Loucy (cell line): ENCODE measurements around the gene NTN1.

Experiments
- H2AFZ ChIP-seq: fragments of 200-600 bp; sonication (generic); 2 replicates; pipeline ENCODE4 v1.6.0; 2016; ENCODE audit warnings: antibody characterized with exemption, mild to moderate bottlenecking, low read length, moderate library complexity
- H3F3A ChIP-seq: fragments of 200-600 bp; 2 replicates; pipeline ENCODE4 v1.6.0; 2016; ENCODE audit warnings: antibody characterized with exemption, low read depth, mild to moderate bottlenecking
- H3K27me3 ChIP-seq: fragments of 200-600 bp; sonication (generic); 2 replicates; pipeline ENCODE4 v1.6.1; 2014; ENCODE audit warnings: low read length, mild to moderate bottlenecking; ENCODE audit not compliant: insufficient read depth, poor library complexity, severe bottlenecking
- H3K36me3 ChIP-seq: fragments of 200-600 bp; sonication (generic); 2 replicates; pipeline ENCODE4 v1.6.1; 2016; ENCODE audit warnings: low read length; ENCODE audit not compliant: insufficient read depth
- H3K4me1 ChIP-seq: fragments of 200-600 bp; sonication (generic); 2 replicates; pipeline ENCODE4 v1.5.1; 2014; ENCODE audit warnings: low read length, mild to moderate bottlenecking; ENCODE audit not compliant: insufficient read depth, poor library complexity, severe bottlenecking
- H3K4me2 ChIP-seq: fragments of 200-600 bp; sonication (generic); 2 replicates; pipeline ENCODE4 v1.6.0; 2014; ENCODE audit warnings: antibody characterized with exemption, low read length, low read depth, mild to moderate bottlenecking; ENCODE audit not compliant: poor library complexity, severe bottlenecking
- H3K4me3 ChIP-seq: fragments of 200-600 bp; sonication (generic); 2 replicates; pipeline ENCODE4 v1.5.1; 2014; ENCODE audit warnings: low read length, mild to moderate bottlenecking, mixed read lengths; ENCODE audit not compliant: poor library complexity, severe bottlenecking
- H3K79me2 ChIP-seq: fragments of 200-600 bp; sonication (generic); 2 replicates; pipeline ENCODE4 v1.6.1; 2014; ENCODE audit warnings: low read length; ENCODE audit not compliant: insufficient read depth
- H3K9ac ChIP-seq: fragments of 200-600 bp; sonication (generic); 2 replicates; pipeline ENCODE4 v1.6.0; 2014; ENCODE audit warnings: mild to moderate bottlenecking, low read depth, low read length, moderate library complexity; ENCODE audit not compliant: poor library complexity, severe bottlenecking
- H3K9me2 ChIP-seq: fragments of 200-600 bp; sonication (generic); replicated peaks from 2 replicates; pipeline ENCODE4 v1.6.1; 2016; ENCODE audit warnings: low read depth, low read length, mixed read lengths
- H3K9me3 ChIP-seq: fragments of 200-600 bp; sonication (generic); 2 replicates; pipeline ENCODE4 v1.6.1; 2014; ENCODE audit warnings: mild to moderate bottlenecking, antibody characterized with exemption, low read length, low read depth; ENCODE audit not compliant: insufficient read depth
- H4K20me1 ChIP-seq: fragments of 200-600 bp; sonication (generic); 2 replicates; pipeline ENCODE4 v1.6.0; 2014; ENCODE audit warnings: antibody characterized with exemption, low read length, mild to moderate bottlenecking; ENCODE audit not compliant: insufficient read depth, poor library complexity, severe bottlenecking
- CTCF ChIP-seq: fragments of 200-600 bp; sonication (generic); conservative IDR thresholded peaks from 2 replicates; pipeline ENCODE4 v1.5.1; 2014; ENCODE audit warnings: mild to moderate bottlenecking, antibody characterized with exemption, low read length
- EZH2phosphoT487 ChIP-seq: fragments of 200-600 bp; IDR thresholded peaks from 2 replicates; pipeline ENCODE4 v1.6.1; 2018; ENCODE audit warnings: antibody characterized with exemption, mild to moderate bottlenecking, moderate library complexity, borderline replicate concordance

Gene NTN1

GRCh38 chr17:9144502-9145249, 123.4 kb downstream of the NTN1 start:
- no peaks in the 10 kb centered on the region for H4K20me1 ChIP-seq
- H3K79me2 ChIP-seq: no peaks in the 10 kb centered on the region
- no peaks in the 10 kb centered on the region for H3F3A ChIP-seq
- no peak overlapping the region for H3K4me3 ChIP-seq
- no peaks in the 10 kb centered on the region for H3K36me3 ChIP-seq
- H3K27me3 ChIP-seq: no peaks in the 10 kb centered on the region
- TF ChIP-seq EZH2phosphoT487 (no peak), CTCF (no peak)
- no peak overlapping the region for H3K4me2 ChIP-seq
- no peaks in the 10 kb centered on the region for H3K9me2 ChIP-seq
- no peaks in the 10 kb centered on the region for H3K9me3 ChIP-seq
- H3K9ac ChIP-seq: no peak overlapping the region
- H2AFZ ChIP-seq: no peak overlapping the region
- H3K4me1 ChIP-seq: no peaks in the 10 kb centered on the region

- TF ChIP-seq EZH2phosphoT487 (no peak), CTCF (no peak)
Measured at GRCh38 chr17:9146064-9146463, 124.8 kb downstream of the NTN1 start.

GRCh38 chr17:9148905-9149525, 127.7 kb downstream of the NTN1 start:
- H3K27me3 ChIP-seq: no peaks in the 10 kb centered on the region
- H3K4me1 ChIP-seq: no peaks in the 10 kb centered on the region
- no peaks in the 10 kb centered on the region for H3K9me3 ChIP-seq
- no peaks in the 10 kb centered on the region for H3K79me2 ChIP-seq
- no peaks in the 10 kb centered on the region for H3F3A ChIP-seq
- H3K9ac ChIP-seq: no peak overlapping the region
- no peak overlapping the region for H3K4me3 ChIP-seq
- no peaks in the 10 kb centered on the region for H3K36me3 ChIP-seq
- no peaks in the 10 kb centered on the region for H4K20me1 ChIP-seq
- TF ChIP-seq CTCF (no peak), EZH2phosphoT487 (no peak)
- no peak overlapping the region for H3K4me2 ChIP-seq
- no peak overlapping the region for H2AFZ ChIP-seq
- no peaks in the 10 kb centered on the region for H3K9me2 ChIP-seq

More at GRCh38 chr17:9146064-9146463, 124.8 kb downstream of the NTN1 start:
- Histone ChIP-seq H3K9me2 (no peaks in the 10 kb centered on the region), H3K9me3 (no peaks in the 10 kb centered on the region), H3K36me3 (no peaks in the 10 kb centered on the region), H3K27me3 (no peaks in the 10 kb centered on the region), H3K4me1 (no peaks in the 10 kb centered on the region), H2AFZ (no peak overlapping the region), H3F3A (no peaks in the 10 kb centered on the region), H3K4me2 (no peak overlapping the region), H3K4me3 (no peak overlapping the region), H4K20me1 (no peaks in the 10 kb centered on the region), H3K79me2 (no peaks in the 10 kb centered on the region), H3K9ac (no peak overlapping the region)
